Prostate gland (tissue), 2 donors: Measurements from ENCODE around the gene ABCC6.

Experiments used
- POLR2A ChIP-seq: fragments of 450-650 bp; IDR thresholded peaks from one replicate; pipeline ENCODE4 v1.6.1; 2016; ENCODE audit warnings: antibody characterized with exemption, mild to moderate bottlenecking
- POLR2AphosphoS5 ChIP-seq: sonication (generic); formaldehyde crosslinking; IDR thresholded peaks from one replicate; pipeline ENCODE4 v1.6.1; 2017; ENCODE audit warnings: antibody characterized with exemption
- TF ChIP-seq, protein P1 (sequence below), 4 experiments: fragments of 200-600 bp in 2 of 4; fragments of 450-650 bp in 2 of 4; sonication (generic) in 2 of 4; IDR thresholded peaks; 1 replicate in 3 of 4; 2 replicates in 1 of 4; pipeline ENCODE4 v1.5.1; 2016 to 2019; ENCODE audit warnings: antibody characterized with exemption in 4 of 4, mild to moderate bottlenecking in 2 of 4, moderate library complexity in 2 of 4

DNA sequence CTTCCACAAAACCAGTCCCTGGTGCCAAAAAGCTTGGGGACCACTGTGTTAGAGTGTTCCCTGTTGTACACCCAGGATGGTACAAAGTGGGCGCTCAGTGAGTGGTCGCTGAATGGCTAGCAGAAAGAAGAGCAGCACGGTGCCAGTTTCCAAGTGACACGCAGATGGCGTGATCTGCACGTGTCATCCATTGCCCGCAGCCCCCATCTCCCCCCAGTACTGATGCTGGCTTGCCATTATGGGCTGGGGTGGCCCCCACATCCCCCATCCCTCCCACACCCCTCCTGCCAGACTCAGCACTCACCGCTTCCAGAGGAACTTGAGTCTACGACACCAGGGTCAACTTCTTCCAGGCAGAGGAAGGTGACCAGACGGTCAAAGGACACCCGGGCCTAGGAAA lies 36.5 kb downstream of the ABCC6 start:
- TF ChIP-seq POLR2A = no peak
- TF ChIP-seq, protein P1, sequence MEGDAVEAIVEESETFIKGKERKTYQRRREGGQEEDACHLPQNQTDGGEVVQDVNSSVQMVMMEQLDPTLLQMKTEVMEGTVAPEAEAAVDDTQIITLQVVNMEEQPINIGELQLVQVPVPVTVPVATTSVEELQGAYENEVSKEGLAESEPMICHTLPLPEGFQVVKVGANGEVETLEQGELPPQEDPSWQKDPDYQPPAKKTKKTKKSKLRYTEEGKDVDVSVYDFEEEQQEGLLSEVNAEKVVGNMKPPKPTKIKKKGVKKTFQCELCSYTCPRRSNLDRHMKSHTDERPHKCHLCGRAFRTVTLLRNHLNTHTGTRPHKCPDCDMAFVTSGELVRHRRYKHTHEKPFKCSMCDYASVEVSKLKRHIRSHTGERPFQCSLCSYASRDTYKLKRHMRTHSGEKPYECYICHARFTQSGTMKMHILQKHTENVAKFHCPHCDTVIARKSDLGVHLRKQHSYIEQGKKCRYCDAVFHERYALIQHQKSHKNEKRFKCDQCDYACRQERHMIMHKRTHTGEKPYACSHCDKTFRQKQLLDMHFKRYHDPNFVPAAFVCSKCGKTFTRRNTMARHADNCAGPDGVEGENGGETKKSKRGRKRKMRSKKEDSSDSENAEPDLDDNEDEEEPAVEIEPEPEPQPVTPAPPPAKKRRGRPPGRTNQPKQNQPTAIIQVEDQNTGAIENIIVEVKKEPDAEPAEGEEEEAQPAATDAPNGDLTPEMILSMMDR (IDR thresholded peaks at IDR 0.05) = no peak
- no peak for TF ChIP-seq POLR2AphosphoS5
